Measurements from ENCODE around the gene GLI3.

The GLI3 gene

GRCh38 chr7:41964849-41965745 is 271.9 kb downstream of the GLI3 start:
- DNase-seq = peak in 2 of 14 donors; percentile 8 to 12

DNA sequence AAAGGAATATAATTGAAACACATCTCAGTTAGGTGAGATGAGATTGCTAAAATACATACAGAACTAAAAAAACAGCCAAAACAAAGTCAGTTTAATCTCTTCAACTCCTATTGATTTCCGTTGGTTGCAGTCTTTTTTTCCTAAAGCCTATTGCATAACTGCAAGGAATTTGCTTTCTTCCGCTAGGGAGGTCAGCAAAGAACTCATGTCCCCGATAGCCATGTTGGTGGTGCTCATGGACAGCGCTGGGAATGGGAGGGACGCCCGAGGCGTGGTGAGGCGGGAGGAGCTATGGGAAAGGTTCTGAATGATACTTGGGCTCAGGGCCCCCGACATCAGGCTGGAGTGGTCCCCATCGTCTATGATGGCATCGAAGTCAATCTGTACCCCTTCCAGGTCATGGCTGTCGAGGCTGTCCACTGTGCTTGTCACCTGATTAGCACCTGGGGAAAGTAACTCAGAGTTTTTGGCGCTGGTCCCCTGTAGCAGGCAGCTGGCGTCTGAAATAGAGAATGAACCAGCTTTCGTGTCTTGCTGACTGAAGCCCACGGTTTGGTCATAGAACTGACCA is 272.7 kb downstream of the GLI3 start:
- DNase-seq = no peak

DNA sequence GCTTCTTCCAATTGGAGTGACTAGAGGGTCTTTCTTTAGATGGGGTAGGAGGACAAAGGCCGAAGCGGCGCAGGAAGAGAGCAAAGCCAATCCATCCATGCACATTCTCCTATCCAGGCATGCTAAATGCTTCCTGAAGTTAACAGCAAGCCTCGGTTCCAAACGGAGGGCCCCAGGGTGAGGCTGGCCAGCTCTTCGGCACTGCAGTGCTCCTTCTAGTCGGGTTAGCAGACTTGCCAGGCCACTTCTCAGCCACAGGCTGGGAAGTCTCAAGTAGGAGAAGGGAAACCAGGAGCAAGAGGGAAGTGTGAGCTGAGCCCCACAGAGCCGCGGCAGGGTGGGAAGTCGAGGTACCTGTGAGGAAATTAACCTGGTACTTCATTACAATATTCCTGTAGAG is 280.3 kb downstream of the GLI3 start:
- DNase-seq = peak in 1 of 14 donors; percentile 13

DNA sequence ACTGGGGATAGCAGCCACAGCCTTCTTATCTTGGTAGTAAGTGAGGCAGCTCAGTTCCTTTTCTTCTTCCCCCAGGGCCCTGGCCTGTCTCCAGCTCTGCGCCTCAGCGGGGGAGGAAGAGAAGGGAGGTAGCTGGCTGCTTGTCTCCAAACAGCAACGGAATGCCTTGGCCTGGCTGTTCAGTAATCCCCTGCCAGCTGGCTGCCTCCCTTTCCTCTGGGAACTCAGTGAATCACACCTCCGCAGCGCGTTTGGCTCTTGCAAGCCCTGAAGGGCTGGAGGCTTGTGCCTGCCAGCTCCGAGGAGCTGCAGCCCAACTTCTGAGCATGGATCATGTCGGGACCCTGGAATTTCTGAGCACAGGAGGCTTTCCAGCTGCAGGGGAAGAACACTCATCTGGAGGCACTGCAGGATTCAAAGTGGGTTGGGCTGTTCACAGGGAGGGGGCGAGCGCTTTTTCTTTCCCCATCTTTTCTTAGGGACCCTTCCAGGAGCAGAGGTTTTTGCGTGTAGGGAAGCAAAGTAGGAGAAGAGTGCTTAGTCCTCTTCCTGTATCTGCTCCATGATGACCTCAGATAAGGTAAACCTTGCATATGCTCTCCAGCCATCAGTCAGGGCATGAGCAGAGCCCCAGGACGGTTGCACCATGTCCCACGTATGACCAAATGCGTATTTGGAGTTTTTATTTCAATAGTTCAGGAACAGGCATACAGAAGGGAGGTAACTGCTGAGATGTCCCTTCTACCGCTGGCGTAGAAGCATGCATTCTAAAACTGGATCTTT is 280.9 kb downstream of the GLI3 start:
- peak; percentile 2 to 94 (median 63) for DNase-seq

DNA sequence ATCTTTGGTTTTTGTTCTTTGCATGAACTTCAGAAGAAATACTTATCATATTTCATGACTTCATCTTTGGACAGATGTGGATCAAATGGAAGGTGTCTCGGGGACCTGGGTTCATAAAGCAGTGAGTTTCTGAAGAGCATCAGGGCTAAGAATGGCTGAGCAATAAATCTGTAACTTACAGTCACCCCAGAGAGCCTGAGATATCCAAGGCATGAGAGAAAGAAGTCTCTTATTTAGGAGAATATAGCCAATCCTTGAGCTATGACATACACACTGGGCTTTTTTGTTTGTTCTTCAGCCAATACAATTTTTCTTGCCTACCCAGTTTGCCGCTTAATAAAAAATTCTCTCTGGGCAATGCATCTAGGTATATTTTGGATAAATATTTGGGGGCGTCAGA is 281.6 kb downstream of the GLI3 start:
- DNase-seq = no peak

GRCh38 chr7:41954976-41955375 is 282.0 kb downstream of the GLI3 start:
- DNase-seq = no peak

DNA sequence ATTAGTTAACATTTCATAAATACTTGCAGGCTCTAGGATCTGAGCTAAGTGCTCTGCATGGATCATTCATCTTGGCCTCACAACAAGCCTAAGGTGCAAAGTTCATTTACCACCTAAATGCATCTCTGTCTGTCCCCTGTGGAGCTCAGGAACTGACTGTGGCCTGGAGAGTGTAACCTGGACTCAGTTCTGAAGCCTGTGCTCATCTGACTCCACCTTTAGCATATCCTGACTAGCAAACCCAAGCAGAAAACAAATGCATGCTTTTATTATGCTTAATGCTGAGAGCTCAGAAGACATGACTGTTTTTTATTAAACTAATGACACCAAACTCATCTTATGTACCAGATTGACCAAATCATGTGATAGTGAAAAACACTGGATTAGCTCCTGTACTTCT is 288.5 kb downstream of the GLI3 start:
- no peak for DNase-seq

DNA sequence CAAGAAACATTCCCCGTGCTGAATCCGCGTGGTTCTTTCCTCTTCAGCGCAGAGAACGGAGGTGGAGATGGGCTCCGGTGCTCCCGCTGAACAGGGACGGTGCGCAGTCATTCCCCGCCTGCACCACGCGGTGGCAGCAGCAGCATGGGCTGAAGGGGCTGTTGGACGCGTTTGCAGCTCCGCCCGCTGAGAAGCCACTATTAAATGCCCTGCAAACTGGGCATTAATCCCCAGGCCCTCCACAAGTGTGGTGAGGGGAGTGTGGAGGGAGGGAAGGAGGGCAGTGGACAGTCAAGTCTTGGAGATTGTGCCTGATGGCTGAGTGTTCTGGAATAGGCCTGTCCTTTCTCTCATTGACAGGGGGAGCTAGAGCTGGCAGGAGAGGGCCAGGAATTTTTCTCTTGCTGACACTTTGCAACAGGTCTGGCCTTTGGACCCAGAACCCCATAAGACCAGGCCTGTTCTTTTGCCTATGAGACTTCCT is 293.9 kb downstream of the GLI3 start:
- peak; percentile 2 to 82 (median 51) for DNase-seq

DNA sequence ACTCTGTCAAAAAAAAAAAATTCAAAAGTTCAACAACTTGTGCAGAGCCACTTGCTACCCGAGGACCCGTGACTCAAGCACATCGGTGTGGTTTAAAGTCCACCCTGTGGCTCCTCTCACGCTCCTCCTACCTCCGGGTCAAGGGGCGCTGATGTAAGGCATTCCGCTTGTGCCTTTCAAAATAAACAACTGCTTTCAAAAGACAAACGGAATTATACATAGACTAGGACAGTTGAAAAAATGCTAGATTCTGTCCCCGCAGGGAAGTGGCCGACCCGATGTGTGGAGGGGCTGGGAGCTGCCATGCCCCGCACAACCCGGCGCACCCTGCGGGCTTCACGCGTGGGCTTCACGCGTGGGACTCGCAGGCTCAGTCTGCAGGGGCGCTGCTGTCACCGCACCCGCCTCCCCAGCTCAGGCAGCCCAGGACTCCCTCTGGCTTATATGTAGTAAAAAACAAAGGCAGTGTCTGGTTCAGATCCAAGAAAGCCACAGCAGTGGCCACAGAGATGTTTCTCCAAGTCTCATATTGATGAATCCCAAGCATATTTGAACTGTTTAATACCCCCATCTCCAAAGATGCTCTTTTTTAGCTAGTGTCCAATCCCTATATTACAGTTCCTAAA is 294.4 kb downstream of the GLI3 start:
- DNase-seq = peak in 1 of 14 donors; percentile 36

- DNase-seq = peak in 12 of 14 donors; percentile 7 to 58 (median 32)
Measured at GRCh38 chr7:41940760-41941343, 296.2 kb downstream of the GLI3 start.

DNA sequence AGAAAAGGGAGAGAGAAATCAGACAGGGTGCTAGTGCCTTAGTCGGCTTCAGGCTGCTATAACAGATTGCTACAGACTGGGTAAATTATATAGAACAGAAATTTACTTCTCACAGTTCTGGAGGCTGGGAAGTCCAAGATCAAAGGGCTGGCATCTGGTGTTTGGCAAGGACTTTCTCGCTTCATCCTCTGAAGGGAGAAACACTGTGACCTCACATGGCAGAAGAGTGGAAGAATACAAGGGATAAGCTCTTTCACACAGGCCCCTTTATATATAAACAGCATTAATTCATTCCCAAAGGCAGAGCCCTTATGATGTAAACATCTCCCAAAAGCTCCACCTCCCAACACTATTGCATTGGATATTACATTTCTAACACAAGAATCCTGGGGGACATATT is 298.6 kb downstream of the GLI3 start:
- DNase-seq = no peak

DNA sequence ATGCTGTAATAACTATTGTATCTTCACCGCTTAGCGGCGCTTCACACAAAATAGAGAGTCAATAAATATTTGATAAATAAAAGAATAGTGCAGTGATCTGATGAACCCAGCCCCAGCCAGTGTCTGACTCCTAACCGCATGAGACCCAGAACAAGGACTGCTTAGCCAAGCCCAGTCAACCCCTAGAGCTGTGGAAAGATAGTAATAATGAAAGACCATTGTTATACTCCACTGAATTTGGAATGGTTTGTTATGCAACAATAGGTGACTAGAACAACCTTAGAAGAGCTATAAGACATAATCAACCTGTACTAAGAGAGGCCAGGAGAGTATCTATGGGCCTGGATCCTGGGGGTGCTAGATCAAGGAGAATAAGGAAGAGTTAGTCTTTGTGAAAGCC is 303.6 kb downstream of the GLI3 start:
- no peak for DNase-seq

DNA sequence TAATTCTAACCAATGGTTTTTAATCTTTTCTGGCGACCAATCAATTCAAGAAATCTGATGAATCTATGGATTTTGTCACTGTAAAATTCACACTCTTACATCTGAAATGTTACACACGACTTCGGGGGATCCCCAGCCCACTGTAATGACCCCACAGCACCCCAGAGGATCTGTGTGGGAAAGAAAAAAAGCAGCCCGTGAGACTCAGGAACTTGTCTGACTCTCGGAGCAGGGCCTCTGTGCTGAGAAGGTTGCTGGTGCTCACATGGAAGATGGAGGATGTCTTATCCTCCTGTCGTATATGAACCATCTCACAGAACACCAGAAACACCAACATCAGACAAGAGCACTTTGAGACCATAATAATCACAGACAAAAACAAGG is 305.8 kb downstream of the GLI3 start:
- no peak for DNase-seq

- DNase-seq = no peak
Measured at GRCh38 chr7:41930538-41931262, 306.3 kb downstream of the GLI3 start.

GRCh38 chr7:41928781-41929180 is 308.2 kb downstream of the GLI3 start:
- no peak for DNase-seq

GRCh38 chr7:41928166-41928565 is 308.8 kb downstream of the GLI3 start:
- no peak for DNase-seq

DNA sequence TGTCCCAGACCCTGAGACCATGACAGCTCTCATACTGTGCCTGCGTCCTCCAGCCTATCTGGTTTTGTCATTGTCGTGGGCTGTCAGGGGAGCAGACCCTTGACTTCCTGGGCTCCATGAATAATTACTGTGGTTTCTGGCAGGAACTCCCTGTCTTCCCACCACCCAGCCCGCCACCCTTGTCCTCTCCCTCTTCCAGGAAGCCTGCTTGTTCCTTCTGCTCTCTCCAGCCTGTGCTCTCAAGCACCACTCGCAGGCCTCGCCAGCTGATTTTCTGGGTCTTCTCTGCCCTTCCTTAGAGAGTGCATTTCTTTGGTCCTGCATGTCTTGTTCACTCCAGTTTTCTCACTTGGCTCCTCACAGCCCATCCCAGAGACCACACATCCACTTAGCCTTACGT is 309.6 kb downstream of the GLI3 start:
- DNase-seq = no peak

GRCh38 chr7:41925946-41926345 is 311.1 kb downstream of the GLI3 start:
- no peak for DNase-seq

GRCh38 chr7:41924796-41925195 is 312.2 kb downstream of the GLI3 start:
- no peak for DNase-seq

DNA sequence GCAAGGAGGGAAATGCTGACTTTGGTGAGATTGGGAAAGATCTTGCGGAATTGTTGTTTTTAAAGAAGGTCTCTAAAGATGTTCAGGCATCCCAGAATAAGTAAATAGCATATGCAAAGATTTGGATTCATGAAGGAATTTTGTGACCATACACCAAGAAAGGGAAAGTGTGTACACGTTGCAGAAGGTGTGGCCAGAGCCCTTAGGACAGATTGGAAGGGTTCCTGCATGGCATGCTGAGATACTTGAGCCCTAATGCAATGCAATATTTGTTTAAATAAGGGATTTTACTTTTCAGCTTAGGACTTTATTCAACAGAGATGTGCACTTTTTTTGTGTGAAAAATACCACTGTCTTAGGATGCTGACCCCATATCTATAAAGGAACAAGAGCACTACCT is 314.6 kb downstream of the GLI3 start:
- no peak for DNase-seq

GRCh38 chr7:41921453-41921981 is 315.5 kb downstream of the GLI3 start:
- no peak for DNase-seq
